Hindlimb muscle (tissue), 1 donor: ENCODE results near the gene SGPP2. TPM values are rescaled to one million over a fixed set of nuclear protein-coding genes. Genes with fewer than 3 reads are reported as not detected.
"Not testable (repeated sequence)": the region's sequence is repeated elsewhere in the genome, so short reads cannot be mapped to it uniquely, and the experiment has no call there.

Experiments
- DNase-seq: peaks from one replicate; pipeline ENCODE4 v3.0.0-alpha.2; 2013
- polyA plus RNA-seq: library from polyadenylated mRNA; unstranded; fragments of 120-200 nt; gene quantifications from one replicate; pipeline ENCODE4 v1.2.1, GENCODE V29; 2013; ENCODE audit not compliant: insufficient read length

Gene SGPP2, protein sequence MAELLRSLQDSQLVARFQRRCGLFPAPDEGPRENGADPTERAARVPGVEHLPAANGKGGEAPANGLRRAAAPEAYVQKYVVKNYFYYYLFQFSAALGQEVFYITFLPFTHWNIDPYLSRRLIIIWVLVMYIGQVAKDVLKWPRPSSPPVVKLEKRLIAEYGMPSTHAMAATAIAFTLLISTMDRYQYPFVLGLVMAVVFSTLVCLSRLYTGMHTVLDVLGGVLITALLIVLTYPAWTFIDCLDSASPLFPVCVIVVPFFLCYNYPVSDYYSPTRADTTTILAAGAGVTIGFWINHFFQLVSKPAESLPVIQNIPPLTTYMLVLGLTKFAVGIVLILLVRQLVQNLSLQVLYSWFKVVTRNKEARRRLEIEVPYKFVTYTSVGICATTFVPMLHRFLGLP
- 1.4 TPM for polyA plus RNA-seq

GRCh38 chr2:222424276-222424728 is at the start of gene SGPP2:
SGPP2 (plus strand) TSS chr2:222424543; CDS start chr2:222424603, 60 bp downstream.
- no peak for DNase-seq

DNA sequence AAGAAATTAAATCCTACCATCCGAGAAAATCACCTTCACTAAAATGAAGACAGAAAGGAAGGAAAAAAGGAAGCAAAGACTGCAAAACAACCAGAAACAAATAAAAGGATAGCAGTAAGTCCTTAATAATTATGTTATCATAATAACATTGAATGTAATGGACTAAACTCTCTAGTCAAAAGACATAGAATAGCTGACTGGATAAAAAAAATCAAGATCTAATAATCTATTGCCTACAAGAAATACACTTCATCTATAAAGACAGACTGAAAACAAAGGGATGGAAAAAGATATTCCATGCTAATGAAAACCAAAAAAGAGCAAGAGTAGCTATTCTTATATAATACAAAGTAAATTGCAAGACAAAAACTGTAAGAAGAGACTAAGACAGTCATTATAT is 48.5 kb upstream of the SGPP2 start:
- DNase-seq: no peak

GRCh38 chr2:222380456-222380855 is 43.9 kb upstream of the SGPP2 start:
- DNase-seq: no peak

DNA sequence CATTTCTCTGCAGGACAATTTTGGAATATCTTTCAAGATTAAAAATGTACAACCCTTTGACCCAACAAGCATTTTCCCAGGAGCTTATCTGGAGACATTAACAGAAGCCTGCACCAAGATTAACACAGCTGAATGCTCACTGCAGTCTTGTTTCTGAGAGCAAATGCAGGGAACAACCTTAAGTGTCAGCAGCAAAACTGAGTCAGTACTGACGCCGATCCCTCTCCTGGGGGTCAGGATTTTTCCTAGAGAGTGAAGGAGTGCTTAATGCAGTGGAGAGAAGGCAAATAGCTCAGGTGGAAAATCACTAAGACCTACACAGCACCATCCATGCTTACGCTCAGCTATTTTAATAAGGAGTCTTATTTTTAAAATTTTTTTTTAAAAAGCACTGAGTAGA is 42.8 kb upstream of the SGPP2 start:
- DNase-seq: no peak

DNA sequence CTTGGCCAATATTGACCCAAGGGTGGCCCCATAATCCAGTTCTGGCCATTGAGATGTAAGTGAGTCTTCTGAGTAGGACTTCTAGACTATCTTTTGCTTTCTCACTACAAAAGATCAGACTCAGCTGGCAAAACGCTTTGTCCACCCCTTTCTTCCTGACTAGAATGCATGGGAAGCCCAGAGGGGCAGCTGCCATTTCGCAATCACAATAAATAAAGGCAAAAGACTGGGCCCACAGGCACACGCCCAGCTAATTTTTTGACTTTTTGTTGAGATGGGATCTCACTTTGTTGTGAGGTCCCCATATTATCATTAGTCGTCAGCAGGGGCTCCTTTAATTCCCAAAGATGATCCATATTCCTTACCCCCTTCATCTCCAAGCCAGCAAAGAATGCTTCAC is 41.1 kb upstream of the SGPP2 start:
- no peak for DNase-seq

GRCh38 chr2:222391743-222392285 is 32.5 kb upstream of the SGPP2 start:
- DNase-seq: no peak

- no peak for DNase-seq
Measured at GRCh38 chr2:222393733-222394267, 30.5 kb upstream of the SGPP2 start.

GRCh38 chr2:222398446-222398885 is 25.9 kb upstream of the SGPP2 start:
- DNase-seq: no peak

DNA sequence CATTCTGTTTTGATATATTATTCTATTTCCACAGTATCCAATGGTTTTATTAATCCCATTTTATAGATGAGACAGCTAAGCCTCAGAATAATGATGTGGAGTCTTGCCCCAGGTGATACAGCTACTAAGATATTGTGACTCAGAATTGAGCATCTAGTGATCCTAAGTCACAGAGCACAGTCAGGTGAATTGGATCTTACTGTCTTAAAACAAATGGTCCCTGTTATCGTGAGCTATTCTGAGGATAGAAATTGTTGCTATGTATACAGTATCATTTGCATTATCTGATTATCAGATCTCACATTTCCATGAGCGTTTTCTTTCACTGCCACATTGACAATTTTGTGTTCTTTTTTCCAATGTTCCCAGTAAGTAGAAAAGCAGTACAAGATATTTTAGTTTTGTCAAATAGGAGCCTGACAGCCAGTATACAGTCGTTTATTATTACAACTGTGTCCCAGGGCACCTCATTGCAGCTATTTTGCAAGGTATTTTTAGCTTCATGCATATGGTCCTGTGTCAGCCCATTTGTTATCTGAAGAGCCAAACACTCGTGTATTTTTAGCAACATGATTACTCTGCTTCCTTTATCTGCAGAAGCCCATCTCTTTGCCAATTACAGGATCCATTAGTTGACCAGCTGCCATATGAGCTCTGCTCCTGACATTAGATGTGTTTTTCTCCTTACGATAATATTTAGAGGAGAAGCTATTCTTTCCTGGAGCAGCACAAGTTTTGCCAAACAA is 25.1 kb upstream of the SGPP2 start:
- no peak for DNase-seq

GRCh38 chr2:222404151-222404905 is 20.0 kb upstream of the SGPP2 start:
- no peak for DNase-seq

DNA sequence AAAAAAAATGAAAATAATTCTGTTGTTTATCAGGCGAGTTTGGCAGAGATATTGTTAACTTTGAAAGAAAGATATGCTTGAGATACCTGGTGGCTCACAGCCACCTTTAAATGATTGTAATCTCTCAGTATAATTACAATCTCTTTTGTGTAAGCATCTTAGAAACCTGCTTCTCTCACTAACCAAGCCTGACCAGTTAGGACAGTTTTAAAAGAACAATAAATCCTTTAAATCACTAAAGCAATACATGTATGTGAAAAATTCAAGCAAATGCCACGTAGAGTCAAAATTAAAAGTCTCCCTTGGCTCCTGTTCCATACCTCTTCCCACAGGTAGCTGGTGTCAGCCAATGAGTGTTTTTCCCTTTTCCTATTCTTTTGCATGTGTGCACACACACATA is 15.7 kb upstream of the SGPP2 start:
- DNase-seq: no peak

- DNase-seq: no peak
Measured at GRCh38 chr2:222410534-222410933, 13.8 kb upstream of the SGPP2 start.

DNA sequence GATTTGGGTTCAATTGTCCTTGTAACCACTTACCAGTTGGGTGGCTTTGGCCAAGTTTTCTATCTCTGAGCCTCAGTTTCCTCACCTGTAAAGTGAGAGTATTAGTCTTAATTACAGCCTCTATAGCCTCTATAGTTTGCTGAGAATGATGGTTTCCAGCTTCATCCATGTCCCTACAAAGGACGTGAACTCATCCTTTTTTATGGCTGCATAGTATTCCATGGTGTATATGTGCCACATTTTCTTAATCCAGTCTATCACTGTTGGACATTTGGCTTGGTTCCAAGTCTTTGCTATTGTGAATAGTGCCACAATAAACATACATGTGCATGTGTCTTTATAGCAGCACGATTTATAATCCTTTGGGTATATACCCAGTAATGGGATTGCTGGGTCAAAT is 12.0 kb upstream of the SGPP2 start:
- DNase-seq: not testable (repeated sequence)

GRCh38 chr2:222413295-222413911 is 10.9 kb upstream of the SGPP2 start:
- DNase-seq: no peak

GRCh38 chr2:222418739-222419138 is 5.6 kb upstream of the SGPP2 start:
- DNase-seq: no peak

- DNase-seq: no peak
Measured at GRCh38 chr2:222420508-222420907, 3.8 kb upstream of the SGPP2 start.

- no peak for DNase-seq
Measured at GRCh38 chr2:222421626-222422025, 2.7 kb upstream of the SGPP2 start.

- DNase-seq: no peak
Measured at GRCh38 chr2:222423186-222423585, 1.2 kb upstream of the SGPP2 start.

GRCh38 chr2:222423632-222424275 is 589 bp upstream of the SGPP2 start:
- no peak for DNase-seq

DNA sequence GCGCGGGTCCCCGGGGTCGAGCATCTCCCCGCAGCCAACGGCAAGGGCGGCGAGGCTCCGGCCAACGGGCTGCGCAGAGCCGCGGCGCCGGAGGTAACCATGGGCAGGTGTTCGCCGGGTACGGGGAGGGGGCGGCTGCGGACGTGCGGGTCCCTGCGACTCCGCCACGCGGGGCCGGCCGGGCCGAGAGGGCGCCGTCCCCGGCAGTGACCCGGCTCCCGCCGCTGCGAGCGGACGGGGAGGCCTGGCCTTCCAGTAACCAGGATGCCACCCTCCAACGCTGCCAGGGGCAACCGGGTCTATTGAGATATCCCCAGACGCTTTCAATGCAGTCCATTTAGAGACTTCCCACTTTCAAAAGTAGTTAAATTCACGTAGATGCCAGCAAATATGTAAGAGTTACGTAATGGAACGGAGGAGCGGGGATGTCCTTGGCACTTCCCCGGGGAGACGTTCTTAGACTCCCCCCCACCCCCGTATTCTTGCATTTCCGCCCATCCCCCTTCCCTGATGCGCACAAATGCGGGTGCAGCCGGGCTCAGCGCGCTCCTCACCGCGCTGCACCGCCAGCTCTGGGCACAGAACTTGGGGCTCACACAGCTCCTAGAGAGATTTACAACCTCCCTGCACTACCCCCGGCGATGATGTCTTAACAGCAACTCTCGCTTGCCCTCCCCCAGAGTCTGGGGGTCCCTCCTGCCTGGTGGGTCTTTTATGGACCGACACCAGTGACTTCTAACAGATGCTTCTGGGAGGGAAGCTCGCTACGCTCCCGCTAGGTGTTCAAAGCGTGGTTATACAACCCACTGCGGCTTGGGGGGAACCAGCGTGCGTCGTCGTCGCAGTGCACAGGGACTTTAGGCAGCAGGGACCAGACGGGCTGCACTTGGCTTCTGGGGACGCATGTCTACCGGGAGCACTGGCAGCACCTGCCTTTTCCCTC is 657 bp downstream of the SGPP2 start:
- DNase-seq: no peak
